Right lobe of liver (tissue), 6 donors: ENCODE measurements around the gene AMHR2. TPM values are rescaled to one million over a fixed set of nuclear protein-coding genes. Genes with fewer than 3 reads are reported as not detected.
"Not testable (repeated sequence)": the region's sequence is repeated elsewhere in the genome, so short reads cannot be mapped to it uniquely, and the experiment has no call there.

ENCODE experiments used
- ATAC-seq, 4 donors: fragments of 200-7000 bp; cut with Tn5 transposase; one replicate each; pipeline ENCODE4 v1.9.1; 2020; ENCODE audit warnings: mild to moderate bottlenecking in 4 of 4, moderate library complexity in 4 of 4
- DNase-seq, 3 donors: peaks; one replicate each; pipeline ENCODE4 v3.0.0-alpha.2; 2020
- H3K27ac ChIP-seq, 3 donors: fragments of 200-600 bp; one replicate each; pipeline ENCODE4 v1.8.0; 2022
- H3K27me3 ChIP-seq, 2 donors: fragments of 200-600 bp; one replicate each; pipeline ENCODE4 v1.8.0; 2022
- H3K36me3 ChIP-seq, 4 donors: fragments of 200-600 bp; sonication (generic) in 1 of 4; one replicate each; pipeline versions ENCODE4 v1.5.1 to v1.8.0; 2017 to 2022; ENCODE audit warnings: control low read depth in 1 of 4
- H3K4me1 ChIP-seq, 4 donors: fragments of 200-600 bp; sonication (generic) in 1 of 4; one replicate each; pipeline versions ENCODE4 v1.5.1 to v1.8.0; 2017 to 2022; ENCODE audit warnings: control low read depth in 1 of 4
- H3K4me3 ChIP-seq, 3 donors: fragments of 200-600 bp; one replicate each; pipeline ENCODE4 v1.8.0; 2022
- H3K9me3 ChIP-seq, 4 donors: fragments of 200-600 bp; sonication (generic) in 1 of 4; one replicate each; pipeline versions ENCODE4 v1.5.1 to v1.8.0; 2017 to 2022; ENCODE audit warnings: control low read depth in 1 of 4
- POLR2A ChIP-seq: fragments of 450-650 bp; IDR thresholded peaks from one replicate; pipeline ENCODE4 v1.6.1; 2017; ENCODE audit warnings: antibody characterized with exemption, mild to moderate bottlenecking
- WGBS: methylation state at CpG from one replicate; pipeline ENCODE4 v1.1.6; 2018; ENCODE audit warnings: low coverage, low lambda C conversion rate; ENCODE audit not compliant: insufficient coverage; ENCODE audit errors: missing lambda C conversion rate; 5-methylcytosine and 5-hydroxymethylcytosine counted together
- intact Hi-C, 2 donors: fragments of 100-400 bp; cut with DNase I; formaldehyde crosslinking; loops; one replicate each; pipeline versions ENCODE4 v1.11.2 to v1.14.1; 2022
- total RNA-seq, 6 experiments: library from RNA; depleted of rRNA in 2 of 6; stranded (reverse); fragments of >200 nt in 2 of 6; fragmentation: NEBNext Ultra II Directional in 3 of 6; extraction: Animal tissue kit (Norgen Biotek cat#: 25700) in 3 of 6; gene quantifications; one replicate each; pipeline versions ENCODE4 v1.1.0 to v1.2.4, GENCODE V29; 2016 to 2023
- TF ChIP-seq, protein P1 (sequence below), 4 donors: fragments of 200-600 bp in 3 of 4; fragments of 450-650 bp in 1 of 4; IDR thresholded peaks; one replicate each; pipeline versions ENCODE4 v1.5.1 to v1.8.0; 2016 to 2022; ENCODE audit warnings: antibody characterized with exemption in 4 of 4, mild to moderate bottlenecking in 2 of 4
- donor health status: DM: no; HTN: yes; CAD: no.
- donor health status: DM: no; HTN: no; CAD: no.
- donor health status: DM: no; HTN: no; CAD: no.
- donor health status: DM: no; HTN: yes; CAD: no.
- donor health status: DM: no; HTN: yes; CAD: no.

AMHR2 gene
- total RNA-seq, 6 experiments from 2014 or later: 0.09 to 0.74 (median 0.48) TPM

DNA sequence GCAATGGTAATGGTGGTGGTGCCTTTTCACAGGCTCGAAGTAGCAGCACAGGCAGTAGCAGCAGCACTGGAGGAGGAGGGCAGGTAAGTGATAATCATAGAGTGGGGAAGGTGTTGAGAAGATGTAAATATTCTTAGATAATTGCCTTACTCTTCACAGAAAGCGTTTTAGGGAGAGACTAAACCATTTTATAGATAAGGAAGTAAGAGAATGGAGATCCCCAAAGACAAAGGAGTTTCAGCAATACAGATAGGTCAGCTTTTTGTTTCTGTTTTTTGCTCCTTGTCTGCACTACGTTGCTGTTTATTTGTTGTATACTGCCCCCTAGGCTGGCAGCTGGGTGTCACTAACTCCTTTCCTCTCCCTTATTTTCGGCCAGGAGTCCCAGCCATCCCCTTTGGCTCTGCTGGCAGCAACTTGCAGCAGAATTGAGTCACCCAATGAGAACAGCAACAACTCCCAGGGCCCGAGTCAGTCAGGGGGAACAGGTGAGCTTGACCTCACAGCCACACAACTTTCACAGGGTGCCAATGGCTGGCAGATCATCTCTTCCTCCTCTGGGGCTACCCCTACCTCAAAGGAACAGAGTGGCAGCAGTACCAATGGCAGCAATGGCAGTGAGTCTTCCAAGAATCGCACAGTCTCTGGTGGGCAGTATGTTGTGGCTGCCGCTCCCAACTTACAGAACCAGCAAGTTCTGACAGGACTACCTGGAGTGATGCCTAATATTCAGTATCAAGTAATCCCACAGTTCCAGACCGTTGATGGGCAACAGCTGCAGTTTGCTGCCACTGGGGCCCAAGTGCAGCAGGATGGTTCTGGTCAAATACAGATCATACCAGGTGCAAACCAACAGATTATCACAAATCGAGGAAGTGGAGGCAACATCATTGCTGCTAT is 41.7 kb upstream of the AMHR2 start:
- H3K4me1 ChIP-seq: peaks cover 0 to 62% (median 27%) of the 10 kb centered on the region in 4 donors
- no peak for TF ChIP-seq POLR2A
- TF ChIP-seq, protein P1, sequence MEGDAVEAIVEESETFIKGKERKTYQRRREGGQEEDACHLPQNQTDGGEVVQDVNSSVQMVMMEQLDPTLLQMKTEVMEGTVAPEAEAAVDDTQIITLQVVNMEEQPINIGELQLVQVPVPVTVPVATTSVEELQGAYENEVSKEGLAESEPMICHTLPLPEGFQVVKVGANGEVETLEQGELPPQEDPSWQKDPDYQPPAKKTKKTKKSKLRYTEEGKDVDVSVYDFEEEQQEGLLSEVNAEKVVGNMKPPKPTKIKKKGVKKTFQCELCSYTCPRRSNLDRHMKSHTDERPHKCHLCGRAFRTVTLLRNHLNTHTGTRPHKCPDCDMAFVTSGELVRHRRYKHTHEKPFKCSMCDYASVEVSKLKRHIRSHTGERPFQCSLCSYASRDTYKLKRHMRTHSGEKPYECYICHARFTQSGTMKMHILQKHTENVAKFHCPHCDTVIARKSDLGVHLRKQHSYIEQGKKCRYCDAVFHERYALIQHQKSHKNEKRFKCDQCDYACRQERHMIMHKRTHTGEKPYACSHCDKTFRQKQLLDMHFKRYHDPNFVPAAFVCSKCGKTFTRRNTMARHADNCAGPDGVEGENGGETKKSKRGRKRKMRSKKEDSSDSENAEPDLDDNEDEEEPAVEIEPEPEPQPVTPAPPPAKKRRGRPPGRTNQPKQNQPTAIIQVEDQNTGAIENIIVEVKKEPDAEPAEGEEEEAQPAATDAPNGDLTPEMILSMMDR (IDR thresholded peaks at IDR 0.05): peak; percentile 36 to 54 (median 46)
- WGBS: 31% methylated on average over 7 of the region's 9 CpGs
- DNase-seq: peak in 1 of 3 donors; percentile 42
- peak overlapping the region; percentile 9 to 81 (median 52) for H3K27ac ChIP-seq
- peak overlapping the region in 2 of 3 donors; percentile 51 to 58 for H3K4me3 ChIP-seq
- ATAC-seq: peak in 1 of 4 donors; percentile 0
- H3K36me3 ChIP-seq: peaks cover 0 to 29% (median 6%) of the 10 kb centered on the region in 4 donors
- no peaks in the 10 kb centered on the region for H3K9me3 ChIP-seq
- no peaks in the 10 kb centered on the region for H3K27me3 ChIP-seq
- intact Hi-C loops: no loop called here

DNA sequence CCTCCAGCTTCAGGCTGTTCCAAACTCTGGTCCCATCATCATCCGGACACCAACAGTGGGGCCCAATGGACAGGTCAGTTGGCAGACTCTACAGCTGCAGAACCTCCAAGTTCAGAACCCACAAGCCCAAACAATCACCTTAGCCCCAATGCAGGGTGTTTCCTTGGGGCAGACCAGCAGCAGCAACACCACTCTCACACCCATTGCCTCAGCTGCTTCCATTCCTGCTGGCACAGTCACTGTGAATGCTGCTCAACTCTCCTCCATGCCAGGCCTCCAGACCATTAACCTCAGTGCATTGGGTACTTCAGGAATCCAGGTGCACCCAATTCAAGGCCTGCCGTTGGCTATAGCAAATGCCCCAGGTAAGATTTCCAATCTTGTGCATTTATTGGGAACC is 40.4 kb upstream of the AMHR2 start:
- Histone ChIP-seq H3K27ac (no peak overlapping the region), H3K36me3 (peaks cover 0 to 32% (median 7%) of the 10 kb centered on the region in 4 donors), H3K4me1 (peaks cover 0 to 75% (median 30%) of the 10 kb centered on the region in 4 donors), H3K27me3 (no peaks in the 10 kb centered on the region), H3K9me3 (no peaks in the 10 kb centered on the region), H3K4me3 (no peak overlapping the region)
- 80% methylated on average over 1 of the region's 2 CpGs for WGBS
- no peak for TF ChIP-seq POLR2A
- TF ChIP-seq, protein P1 (IDR thresholded peaks at IDR 0.05): no peak
- ATAC-seq: no peak
- DNase-seq: no peak
- intact Hi-C loops: no loop called here

DNA sequence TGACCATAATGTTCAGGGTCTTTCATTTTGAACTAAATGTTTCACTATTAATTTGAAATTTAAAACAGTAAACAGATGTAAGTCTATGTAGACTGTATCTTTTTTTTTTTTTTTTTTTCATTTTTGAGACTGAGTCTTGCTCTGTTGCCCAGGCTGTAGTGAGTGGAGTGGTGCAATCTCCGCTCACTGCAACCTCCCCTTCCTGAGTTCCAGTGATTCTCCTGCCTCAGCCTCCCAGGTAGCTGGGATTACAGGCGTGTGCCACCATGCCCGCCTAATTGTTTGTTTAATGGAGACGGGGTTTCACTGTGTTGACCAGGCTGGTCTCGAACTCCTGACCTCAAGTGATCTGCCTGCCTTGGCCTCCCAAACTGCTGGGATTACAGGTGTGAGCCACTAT is 37.3 kb upstream of the AMHR2 start:
- intact Hi-C loops, H3K4me3 ChIP-seq, ATAC-seq, H3K27ac ChIP-seq, DNase-seq, H3K9me3 ChIP-seq, H3K27me3 ChIP-seq: not testable (repeated sequence)
- WGBS: 60% methylated on average over 1 of the region's 5 CpGs
- Histone ChIP-seq H3K36me3 (peaks cover 0 to 32% (median 7%) of the 10 kb centered on the region in 4 donors), H3K4me1 (peaks cover 0 to 89% (median 36%) of the 10 kb centered on the region in 4 donors)

DNA sequence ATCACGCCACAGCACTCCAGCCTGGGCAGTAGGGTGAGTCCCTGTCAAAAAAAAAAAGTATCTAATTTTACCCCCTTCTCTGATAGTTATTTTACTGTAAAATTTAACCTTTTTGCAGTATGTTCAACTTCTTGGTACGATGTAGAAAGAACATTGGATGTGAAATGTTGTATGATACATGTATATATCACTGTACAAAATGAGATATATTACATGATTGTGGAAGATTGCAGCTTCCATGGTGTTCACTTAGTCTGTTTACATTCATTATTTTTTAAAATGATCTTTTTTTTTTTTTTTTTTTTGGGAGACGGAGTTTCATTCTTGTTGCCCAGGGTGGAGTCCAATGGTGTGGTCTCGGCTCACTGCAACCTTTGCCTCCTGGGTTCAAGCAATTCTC is 34.7 kb upstream of the AMHR2 start:
- Histone ChIP-seq H3K27me3 (no peaks in the 10 kb centered on the region), H3K36me3 (peaks cover 0 to 14% (median 2%) of the 10 kb centered on the region in 4 donors), H3K4me1 (peaks cover 0 to 67% (median 25%) of the 10 kb centered on the region in 4 donors), H3K4me3 (no peak overlapping the region), H3K9me3 (no peaks in the 10 kb centered on the region), H3K27ac (no peak overlapping the region)
- no peak for ATAC-seq
- intact Hi-C loops: no loop called here
- WGBS: 80% methylated on average over 3 of the region's 4 CpGs
- no peak for DNase-seq
- TF ChIP-seq, protein P1 (IDR thresholded peaks at IDR 0.05): no peak
- no peak for TF ChIP-seq POLR2A

DNA sequence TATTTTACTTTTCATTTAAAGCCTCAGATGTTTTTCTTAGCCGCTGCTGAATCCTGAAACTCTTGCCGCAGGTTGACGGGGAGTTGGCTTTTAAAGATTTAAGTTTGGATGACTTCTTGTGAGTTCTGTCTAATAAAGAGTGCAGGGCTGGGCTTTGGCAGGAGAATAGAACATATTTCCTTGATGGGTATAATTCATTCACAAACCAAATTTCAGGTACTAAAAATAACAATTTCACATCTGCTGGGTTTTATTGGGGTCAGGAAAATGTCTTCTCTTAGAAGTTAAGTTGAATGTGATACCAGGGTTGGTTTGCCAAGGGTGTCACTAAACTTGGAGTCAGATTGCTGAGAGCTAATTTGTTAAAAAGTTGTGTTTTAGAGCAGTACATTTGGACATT is 34.0 kb upstream of the AMHR2 start:
- Histone ChIP-seq H3K36me3 (peaks cover 0 to 9% (median 2%) of the 10 kb centered on the region in 4 donors), H3K27me3 (no peaks in the 10 kb centered on the region), H3K9me3 (no peaks in the 10 kb centered on the region), H3K4me1 (peaks cover 0 to 60% (median 21%) of the 10 kb centered on the region in 4 donors), H3K4me3 (no peak overlapping the region), H3K27ac (peak overlapping the region in 1 of 3 donors; percentile 32)
- WGBS: 95% methylated on average over 3 of the region's 3 CpGs
- TF ChIP-seq, protein P1 (IDR thresholded peaks at IDR 0.05): no peak
- no peak for TF ChIP-seq POLR2A
- intact Hi-C loops: no loop called here
- DNase-seq: no peak
- no peak for ATAC-seq
